ENCODE measurements around the gene FERMT1.
"Not testable (repeated sequence)": the region's sequence is repeated elsewhere in the genome, so short reads cannot be mapped to it uniquely, and the experiment has no call there.

The FERMT1 gene

DNA sequence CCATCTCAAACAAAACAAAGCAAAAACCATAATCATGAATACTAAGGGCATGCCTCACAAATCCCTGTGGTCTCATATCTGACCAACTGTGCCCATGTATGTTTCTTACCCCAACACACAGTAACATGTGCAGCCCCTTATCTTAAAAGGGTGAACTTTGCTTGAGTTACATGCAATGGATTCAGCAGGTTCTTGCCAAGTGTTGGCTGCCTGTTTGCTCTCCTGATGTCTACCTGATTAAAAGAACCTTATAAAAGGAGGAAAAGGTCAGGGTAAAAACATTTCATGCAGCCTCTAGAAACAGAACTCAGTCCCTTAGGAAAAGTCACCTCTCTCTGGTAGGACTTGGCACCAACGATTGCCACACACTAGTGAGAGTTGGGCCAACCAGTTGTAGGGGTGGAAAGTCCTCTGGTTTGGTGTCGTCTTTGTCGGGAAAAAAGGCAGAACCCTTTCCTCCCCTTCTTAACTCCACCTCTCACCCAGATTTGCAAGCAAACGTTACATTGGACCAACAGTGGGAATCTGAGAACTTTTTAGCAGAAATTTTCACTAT, 55.0 kb downstream of the FERMT1 start:
- DNase-seq = no peak

DNA sequence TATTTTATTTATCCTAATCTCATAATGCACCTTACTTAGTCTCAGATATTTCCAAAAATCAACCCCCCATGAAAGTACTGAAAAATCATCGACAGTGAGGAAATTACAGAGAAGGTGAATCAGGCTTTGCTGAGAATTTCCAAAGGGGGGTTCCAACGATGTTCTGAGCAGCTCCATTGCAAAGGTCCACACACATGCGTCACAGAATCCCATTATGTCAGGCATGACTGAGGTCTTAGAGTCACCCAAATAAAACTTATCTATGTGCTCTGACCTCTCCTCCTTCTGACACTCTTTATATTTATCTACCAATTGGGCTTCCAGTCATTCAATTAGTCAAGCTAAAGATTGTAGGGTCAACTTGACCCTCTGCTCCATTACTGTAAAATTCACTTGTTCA, 56.2 kb downstream of the FERMT1 start:
- DNase-seq = no peak

DNA sequence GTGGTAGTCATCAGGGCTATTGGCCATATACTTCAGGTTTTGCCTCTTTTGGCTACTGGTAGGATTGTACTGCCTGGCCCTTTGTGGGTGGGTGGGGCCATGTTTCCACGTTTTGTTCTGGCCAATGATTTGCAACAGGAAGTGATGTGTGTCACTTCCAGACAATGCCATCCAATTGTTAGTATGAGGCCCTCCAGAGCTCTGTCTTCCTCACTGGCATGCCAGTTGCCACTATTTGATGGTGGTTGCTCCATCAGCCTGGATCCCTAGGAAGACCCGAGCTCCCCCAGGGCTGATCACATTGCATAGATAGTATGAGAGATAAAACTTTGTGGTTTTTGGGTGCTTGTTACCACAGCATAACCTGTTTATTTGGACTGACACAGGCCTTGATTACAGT, 61.3 kb downstream of the FERMT1 start:
- DNase-seq = no peak

DNA sequence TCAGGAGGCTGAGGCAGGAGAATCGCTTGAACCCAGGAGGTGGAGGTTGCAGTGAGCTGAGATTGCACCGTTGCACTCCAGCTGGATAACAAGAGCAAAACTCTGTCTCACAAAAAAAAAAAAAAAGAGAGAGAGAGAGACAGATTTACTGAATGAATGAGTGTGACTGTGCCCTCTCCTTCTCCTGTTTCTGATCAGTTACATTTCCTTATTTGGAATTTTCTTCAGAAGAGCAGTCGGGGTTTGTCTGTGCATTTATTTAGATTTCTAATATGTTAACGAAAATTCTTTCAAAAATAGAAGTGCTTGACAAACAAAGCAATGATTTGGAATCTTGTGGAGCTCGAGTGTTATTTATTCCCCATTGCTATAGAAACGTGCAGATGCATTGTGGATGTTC, 62.6 kb downstream of the FERMT1 start:
- DNase-seq = no peak

DNA sequence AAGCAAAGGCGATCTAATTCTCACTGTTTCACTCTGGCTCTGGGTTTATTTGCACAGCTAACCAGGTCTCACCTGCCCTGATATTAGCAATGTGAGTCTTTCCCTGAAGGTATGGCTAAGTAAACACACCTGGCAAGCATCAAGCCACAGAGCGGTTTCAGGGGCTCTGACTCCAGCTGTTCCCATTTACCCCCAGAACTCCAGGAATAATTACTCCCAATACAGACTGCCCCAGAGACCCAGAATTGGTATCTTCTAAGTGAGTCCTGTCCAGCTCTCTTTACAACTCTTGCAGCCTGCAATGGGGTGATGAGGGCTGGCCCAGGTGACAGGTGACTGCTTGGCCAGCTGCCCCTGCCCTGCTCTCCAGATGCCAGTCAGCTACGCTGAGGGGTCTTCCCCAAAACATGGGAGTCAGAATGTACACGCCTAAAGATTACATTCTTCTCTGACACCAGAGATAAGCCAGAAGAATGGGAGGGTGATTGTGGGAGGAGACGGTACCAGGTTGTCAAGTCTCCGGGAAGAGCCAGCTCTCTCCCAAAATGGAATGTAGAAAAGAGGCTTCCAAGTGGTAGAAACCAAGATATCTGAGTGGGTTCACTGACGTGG, 64.0 kb downstream of the FERMT1 start:
- no peak for DNase-seq

DNA sequence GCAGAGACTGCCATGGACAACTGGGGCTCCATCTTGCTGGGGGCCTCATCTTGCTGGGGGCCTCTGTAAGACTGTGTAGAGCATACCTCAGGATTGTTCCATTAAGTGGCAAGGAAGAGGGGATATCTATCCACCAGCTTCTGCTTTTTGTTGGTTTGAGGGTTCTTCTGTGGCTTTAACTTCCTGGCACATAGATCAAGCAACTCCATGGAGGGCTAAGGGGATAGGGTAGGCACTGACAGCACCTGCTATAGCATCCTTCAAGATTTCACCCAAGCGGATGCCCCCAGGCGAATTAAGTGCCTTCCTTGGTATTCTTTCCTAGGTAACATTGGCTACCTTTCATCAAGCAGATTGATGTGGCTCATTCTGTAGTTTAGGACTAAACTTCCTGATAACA, 65.1 kb downstream of the FERMT1 start:
- DNase-seq = no peak

DNA sequence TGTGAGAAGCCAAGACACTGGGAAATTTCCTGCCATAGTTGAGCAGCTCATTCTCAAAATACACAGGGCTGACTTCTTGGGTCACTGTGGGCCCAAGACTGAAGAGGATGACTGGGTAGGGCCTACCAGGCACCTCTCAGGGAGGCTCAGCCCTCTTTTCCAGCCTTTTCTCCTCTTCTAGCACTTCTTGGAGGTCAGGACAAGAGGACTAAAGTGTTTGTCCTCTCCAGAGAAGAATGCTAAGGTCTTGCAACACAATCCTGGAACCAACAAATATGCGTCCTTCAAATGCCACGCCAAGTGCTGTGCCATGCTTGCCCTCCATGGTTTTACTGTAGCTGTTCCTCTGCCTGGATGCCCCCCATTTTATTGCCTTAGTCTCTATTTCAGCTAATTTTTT, 65.7 kb downstream of the FERMT1 start:
- no peak for DNase-seq

DNA sequence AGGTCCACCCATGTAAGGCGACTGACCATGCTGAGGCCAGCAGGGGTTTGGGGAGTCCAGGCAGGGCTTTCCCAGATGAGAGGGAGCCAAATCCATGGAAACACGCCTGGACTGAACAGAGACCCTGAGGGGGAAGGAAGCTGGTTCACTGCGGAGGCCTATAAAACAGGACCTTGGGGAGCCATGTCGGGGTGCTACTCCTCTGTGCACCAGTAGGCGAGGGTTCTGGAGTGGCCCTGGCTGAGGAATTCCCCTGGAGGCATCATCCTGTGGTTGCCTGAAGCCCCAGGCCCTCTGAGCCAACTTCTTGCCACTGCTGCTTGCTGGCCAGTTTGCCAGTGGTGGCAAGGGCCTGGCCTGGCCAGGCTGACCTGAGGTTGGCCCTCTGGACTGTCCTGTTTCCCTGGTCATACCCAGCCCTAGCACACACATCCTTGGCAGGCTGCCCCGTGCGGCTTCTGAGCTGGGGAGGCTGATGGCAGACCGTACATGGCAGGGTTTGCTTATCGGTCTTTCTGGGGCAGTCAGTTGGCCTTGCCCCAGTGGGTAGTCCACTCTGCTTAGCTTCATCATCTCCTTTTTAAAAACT, 66.8 kb downstream of the FERMT1 start:
- DNase-seq = no peak

DNA sequence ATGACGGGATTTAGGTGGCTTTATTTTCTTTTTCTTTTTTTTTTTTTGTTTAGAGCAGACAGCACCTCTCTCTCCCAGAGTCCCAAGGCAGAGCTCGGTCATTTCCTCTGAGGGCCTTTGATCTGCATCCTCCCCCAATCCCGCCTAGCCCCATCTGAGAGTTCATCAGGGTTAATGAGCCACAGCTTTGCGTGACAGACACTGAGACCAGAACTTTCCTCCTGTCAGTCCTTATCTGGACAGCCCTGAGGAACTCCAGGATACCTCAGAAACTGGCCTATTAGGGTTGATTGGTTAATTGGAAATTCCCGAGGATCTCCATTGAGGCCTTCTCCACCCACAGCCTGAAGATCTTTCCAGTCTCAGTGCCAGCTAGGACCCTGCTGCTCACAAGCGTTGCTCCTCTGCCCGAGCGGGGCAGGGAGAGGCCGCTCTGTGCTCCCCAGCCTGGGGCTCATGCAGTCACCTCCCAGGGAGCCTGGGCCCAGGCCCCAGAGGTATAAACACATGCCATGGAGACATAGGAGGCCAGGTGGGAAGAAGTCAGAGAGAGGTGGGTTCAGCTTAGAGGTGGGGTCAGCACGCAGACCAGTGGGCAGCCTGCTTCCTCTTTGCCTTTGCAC, 67.6 kb downstream of the FERMT1 start:
- DNase-seq = no peak

DNA sequence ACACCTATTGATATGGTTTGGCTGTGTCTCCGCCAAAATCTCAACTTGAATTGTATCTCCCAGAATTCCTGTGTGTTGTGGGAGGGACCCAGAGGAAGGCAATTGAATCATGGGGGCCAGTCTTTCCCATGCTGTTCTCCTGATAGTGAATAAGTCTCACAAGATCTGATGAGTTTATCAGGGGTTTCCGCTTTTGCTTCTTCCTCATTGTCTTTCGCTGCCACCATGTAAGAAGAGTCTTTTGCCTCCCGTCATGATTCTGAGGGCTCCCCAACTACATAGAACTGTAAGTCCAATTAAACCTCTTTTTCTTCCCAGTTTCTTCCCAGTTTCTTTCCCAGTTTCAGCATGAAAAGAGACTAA, 68.2 kb downstream of the FERMT1 start:
- DNase-seq = not testable (repeated sequence)

DNA sequence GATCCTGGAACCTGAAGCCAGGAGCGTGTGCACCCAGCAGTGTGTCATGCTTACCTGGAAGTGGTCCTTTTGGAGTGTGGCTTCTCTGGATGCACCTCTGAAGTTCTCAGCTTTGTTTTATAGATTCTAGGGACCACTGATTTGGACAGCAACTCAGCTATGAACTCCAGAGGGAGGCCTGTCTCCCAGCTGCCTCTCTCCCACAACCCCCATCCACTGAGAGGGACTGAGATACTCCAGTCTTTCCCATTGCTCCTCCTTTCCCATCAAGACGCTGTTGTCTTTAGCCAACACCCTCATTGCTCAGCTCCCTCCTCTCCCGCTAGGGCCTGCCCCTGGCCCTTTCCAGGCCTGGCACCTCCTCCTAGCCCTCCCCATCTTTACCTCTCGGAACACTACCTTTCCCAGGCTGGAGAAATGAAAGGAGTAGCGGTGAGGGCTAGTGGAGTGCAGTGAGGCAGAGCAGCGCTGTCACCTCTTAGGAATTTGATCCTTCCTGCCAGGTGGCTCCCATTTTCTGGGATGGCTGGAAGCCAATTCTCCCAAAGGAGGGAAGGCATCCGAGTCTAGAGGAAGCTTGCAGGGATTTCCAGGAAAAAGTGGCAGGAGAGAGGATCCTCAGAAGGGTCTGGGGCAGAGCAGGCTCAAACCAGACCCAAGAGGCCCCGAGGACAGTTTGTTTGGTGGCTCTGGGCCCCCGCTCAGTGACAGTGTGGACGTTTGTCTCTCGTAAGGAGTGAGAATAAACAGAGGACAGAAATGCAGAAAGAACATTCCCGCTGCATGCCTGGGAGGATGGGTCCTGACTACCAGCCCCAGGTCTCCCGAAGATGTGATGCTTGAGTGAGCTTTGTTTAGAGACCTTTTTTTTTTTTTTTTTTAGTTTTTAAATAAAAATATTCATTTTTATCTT, 68.8 kb downstream of the FERMT1 start, which contains the start of gene LRRN4:
Gene LRRN4 (minus strand): TSS at position 285 of the 913 bp plus-strand sequence. CDS start 1,261 bp downstream, outside the sequence.
- no peak for DNase-seq

DNA sequence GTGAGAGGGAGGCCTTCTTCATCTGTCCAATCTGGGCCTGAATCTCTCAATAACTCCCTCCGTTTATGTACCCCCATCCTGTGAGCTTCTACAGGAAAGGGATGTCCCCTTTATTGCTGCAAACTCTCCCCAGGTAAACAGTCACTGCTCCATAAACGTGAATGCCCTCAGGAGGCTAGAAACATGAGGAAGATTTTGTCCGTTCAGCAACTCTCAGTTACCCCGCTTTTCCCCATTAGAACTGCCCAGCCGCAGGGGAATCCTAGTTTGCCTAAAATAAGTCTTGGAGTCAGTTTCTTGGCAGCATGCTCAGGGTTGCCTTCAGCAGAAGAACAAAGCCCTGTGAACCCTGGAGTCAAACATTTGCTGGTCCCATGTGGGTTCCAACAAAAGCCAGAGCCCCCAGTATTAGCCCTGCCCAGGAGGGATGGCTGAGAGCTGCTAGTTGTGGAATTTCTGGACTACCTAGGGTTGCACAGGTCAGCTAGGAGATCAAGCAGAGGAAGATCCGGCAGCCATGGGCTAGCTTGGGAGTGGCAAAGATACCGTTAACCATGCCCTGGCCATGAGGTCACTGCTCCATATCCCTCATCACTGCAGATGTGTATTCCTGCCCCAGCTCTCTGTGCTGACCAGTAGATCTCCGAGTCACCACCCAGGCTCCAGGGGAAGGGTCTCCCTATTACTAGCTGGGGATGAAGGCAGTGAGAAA, 69.6 kb downstream of the FERMT1 start:
- no peak for DNase-seq

DNA sequence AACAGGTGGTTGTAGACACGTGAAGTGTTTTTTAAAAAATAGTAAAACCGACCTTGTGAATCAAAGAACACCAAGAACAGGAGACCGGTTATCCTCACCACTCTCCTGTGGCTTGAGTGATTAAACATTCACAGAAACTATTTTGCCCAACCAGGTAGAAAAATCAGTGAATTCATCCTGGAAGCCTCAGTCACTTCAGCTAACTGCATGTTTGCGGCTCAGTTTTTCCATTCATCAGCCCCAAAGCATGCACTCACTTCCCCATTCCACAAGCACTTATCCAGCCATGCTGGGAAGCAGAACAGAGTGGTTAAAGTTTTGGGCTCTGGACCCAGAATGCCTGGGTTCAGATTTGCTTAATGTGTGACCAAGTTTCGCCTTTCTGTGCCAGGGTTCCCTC, 71.3 kb downstream of the FERMT1 start:
- DNase-seq = no peak

DNA sequence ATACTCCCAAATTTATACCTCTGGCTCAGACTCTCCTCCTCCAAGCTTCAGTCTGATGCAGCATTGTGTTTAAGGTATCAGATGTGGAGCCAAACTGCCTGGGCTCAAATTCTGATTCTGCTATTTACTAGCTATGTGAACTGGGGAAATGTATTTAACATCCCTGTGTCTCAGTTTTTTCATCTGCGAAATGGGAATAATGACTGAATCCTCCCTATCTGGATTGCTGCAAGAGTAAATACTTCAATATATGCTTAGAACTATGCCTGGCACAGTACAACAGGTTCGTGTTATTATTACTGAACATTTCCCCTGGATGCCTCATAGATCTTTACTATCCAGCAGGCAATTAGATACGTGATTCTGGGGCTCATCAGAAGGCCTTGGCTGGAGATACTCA, 74.4 kb downstream of the FERMT1 start:
- no peak for DNase-seq

DNA sequence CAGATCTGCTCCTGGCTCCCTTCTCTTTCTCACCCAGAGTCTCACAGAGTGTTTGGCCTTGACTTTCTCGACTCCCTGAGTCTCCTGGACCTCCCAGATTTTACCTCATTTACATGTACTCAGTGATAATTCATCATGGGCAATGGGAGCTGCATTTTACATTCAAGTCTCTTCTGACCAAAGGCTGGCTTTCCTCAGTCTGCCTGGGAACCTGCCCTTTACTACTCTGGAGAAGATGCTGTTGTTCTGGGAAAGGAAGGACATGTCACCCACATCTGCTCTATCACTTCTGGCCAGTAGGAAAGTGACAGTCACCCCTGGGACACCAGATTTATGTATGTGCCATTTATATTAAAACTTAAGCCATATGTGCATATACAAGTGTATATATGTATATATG, 76.4 kb downstream of the FERMT1 start:
- no peak for DNase-seq

DNA sequence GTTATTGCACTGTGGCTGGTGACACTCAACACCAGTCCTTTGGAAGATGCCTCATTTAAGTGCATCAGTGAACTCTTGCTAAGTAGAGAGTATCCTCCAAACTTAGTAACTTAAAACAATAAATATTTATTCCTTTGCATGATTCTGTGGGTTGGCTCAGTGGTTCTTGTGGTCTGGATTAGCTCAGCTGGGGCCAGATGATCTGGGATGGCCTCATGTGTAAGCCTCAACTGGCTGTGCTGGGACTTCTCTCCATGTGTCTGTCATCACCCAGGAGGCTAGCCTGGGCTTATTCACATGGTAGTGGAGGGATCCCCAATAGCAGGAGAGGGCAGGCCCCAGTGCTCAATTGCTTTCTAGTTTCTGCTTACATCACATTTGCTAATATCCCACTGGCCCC, 77.3 kb downstream of the FERMT1 start:
- no peak for DNase-seq

DNA sequence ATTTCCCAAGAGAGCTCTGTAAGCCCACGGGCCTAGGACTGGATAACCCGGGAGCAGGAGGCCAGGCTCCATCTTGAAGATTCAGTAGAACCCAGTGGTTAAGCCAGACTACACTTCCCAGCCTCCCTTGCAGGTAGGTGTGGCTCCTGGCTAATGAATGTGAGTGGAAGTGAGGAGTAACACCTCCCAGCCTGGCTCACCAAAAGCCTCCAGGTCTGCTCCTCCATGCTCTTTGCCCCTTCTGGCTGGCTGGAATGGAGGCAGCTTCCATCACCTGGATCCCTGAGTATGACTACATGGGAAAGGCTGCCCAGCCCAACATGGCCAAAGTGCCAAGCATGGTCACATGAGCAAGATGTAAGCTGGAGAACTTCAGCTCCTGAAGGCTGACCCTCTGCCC, 78.7 kb downstream of the FERMT1 start:
- no peak for DNase-seq

DNA sequence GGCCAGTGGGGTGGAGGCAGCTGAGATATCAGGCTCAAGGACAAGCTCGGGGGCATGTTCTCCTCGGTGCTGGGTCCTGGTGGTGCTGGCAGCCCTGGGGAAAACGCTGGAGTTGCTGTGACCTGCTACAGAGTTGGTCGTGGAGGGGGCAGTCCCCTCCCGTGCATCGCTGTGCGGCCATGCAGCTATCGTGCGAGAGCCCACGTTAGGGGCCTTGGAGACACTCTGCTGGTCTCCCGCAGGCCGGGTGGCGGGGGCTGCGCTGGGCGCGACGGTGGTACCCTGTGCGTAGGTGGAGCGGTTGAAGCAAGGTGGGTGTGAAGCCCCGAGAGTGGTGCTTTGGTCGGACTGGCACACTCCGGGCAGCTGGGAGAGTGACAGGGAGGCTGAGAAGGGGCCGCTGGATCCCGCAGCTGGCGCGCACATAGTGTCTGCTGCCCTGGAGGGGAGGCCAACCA, 81.0 kb downstream of the FERMT1 start:
- DNase-seq = no peak

DNA sequence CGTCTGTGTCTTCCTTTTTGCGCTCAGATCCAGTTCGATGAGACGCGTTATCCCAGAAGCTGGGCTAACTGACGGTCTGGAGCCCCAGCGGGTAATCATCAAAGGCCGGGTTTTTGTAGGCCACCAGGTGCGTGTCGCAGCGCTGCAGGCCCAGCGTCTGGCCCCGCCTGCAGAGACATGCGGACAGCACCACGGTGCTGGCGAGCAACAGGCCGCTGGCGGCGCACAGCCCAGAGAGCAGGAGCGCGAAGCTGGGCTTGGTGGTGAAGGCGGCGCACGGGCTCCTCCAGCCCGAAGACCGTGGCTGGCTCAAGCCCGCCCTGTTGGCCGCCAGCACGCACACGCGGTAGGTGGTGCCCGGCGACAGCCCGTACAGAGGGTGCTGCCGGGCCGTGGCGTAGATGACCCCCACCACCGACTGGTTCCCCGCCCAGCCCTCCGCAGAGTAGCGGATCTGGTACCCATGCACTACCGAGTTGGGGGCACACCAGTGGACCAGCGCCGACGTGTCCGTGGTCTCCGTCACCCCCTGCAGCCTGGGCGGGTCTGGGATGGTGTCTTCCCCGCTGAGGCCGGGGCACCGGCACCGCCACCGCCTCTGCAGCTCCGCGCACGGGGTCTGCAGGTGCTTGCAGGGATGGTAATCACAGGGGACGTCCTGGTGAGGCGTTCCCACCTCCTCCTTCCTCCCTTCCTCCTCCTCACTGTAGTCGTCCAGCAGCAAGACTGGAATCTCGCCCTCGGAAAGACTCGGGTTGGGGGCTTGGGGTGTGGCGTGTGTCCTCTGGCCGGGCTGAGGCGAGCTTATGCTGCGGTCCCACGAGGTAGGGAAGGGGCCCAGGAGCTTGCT, 81.6 kb downstream of the FERMT1 start:
- no peak for DNase-seq

DNA sequence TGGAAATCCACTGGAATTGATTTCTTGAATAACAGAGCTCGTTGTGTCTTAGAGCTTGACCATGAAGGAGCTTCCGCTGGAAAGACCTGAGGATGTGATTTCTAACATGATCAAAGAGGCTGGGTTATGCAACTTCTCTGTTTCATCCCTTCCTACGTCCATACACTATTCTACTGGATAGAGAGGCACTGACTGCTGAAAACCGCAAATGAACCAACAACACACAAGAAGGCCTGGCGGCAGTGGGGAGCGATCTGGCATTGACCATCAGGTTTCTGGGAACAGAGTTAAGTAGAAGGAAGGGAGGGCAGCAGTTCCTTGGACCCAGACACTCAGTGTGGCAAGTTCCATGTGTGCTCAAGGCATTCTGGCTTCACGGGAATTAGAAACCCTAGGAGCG, 82.3 kb downstream of the FERMT1 start:
- DNase-seq = no peak

DNA sequence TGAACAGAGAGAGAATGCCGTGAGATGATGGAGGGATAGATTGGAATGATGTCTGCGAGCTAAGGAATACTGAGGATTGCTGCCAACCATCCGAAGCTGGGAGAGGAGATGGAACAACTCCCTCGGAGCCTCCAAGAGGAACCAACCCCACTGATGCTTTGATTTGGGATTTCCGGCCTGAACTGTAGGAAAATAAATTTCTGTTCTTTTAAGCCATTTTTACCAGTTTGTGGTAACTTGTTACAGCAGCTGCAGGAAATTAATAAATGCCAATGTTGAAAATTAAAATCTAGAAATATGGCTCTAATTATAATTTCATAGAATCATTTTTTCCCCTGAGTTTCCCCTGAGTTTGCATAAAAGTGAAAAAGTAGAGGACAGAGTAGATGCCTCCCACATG, 83.1 kb downstream of the FERMT1 start:
- no peak for DNase-seq

DNA sequence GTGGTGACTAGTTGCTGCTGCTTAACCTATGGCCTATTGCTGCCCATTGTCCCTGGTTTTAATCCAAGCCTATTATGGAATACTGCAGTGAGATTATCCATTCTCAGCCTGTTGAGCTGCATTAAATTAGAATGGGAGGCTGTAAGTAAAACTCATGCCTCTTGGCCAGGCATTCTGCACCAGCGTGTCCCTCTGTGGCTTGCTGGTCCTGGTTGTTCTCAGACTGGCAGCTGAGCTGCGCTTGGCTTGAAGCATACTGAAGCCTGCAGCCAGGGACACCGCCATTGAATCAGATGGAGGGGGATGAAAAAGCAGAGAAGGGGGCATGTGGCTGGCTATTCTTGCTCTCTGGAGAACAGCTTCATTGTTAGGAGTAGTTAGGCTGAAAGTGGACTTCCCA, 84.6 kb downstream of the FERMT1 start:
- DNase-seq = no peak

All from activated CD4-positive, alpha-beta T cell treated with anti-CD3 and anti-CD28 coated beads, Interleukin-2, Interleukin-6, amounts not matched to agents 100 ng/mL and 50 ng/mL, durations not matched to agents 16 hours and 8 hours (primary cell).